ENCODE data around the gene SKOR2. TPM values are rescaled to one million over a fixed set of nuclear protein-coding genes. Genes with fewer than 3 reads are reported as not detected.
A peak's percentile ranks its signal among the peaks of the same experiment; 100 is the strongest.

SKOR2 gene
- total RNA-seq, 1 donor from 2014 or later = not detected

- H3K9me3 ChIP-seq (replicated peaks) = no peaks in the 10 kb centered on the region
- H3K27me3 ChIP-seq (ENCODE audit: low read depth) = peaks cover 89% of the 10 kb centered on the region
- no peak for DNase-seq
- H3K27ac ChIP-seq (replicated peaks) = no peak overlapping the region
- intact Hi-C loops (cut with micrococcal nuclease) = no loop called here
- H3K36me3 ChIP-seq = no peaks in the 10 kb centered on the region
- TF ChIP-seq, protein P1, sequence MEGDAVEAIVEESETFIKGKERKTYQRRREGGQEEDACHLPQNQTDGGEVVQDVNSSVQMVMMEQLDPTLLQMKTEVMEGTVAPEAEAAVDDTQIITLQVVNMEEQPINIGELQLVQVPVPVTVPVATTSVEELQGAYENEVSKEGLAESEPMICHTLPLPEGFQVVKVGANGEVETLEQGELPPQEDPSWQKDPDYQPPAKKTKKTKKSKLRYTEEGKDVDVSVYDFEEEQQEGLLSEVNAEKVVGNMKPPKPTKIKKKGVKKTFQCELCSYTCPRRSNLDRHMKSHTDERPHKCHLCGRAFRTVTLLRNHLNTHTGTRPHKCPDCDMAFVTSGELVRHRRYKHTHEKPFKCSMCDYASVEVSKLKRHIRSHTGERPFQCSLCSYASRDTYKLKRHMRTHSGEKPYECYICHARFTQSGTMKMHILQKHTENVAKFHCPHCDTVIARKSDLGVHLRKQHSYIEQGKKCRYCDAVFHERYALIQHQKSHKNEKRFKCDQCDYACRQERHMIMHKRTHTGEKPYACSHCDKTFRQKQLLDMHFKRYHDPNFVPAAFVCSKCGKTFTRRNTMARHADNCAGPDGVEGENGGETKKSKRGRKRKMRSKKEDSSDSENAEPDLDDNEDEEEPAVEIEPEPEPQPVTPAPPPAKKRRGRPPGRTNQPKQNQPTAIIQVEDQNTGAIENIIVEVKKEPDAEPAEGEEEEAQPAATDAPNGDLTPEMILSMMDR (IDR thresholded peaks at IDR 0.05; ENCODE audit: borderline replicate concordance) = no peak
- H3K4me1 ChIP-seq = no peaks in the 10 kb centered on the region
- no peak overlapping the region for H3K4me3 ChIP-seq
These were observed 36.6 kb upstream of the SKOR2 start for GRCh38 chr18:47287911-47288585.

GRCh38 chr18:47286776-47287410, 35.4 kb upstream of the SKOR2 start:
- Histone ChIP-seq H3K27me3 (ENCODE audit: low read depth) (peaks cover 89% of the 10 kb centered on the region), H3K9me3 (replicated peaks) (no peaks in the 10 kb centered on the region)
- DNase-seq = no peak

GRCh38 chr18:47285456-47285855, 34.0 kb upstream of the SKOR2 start:
- H3K27me3 ChIP-seq (ENCODE audit: low read depth) = peaks cover 89% of the 10 kb centered on the region
- no peaks in the 10 kb centered on the region for H3K9me3 ChIP-seq (replicated peaks)
- H3K27ac ChIP-seq (replicated peaks) = no peak overlapping the region
- no peak for DNase-seq
- H3K36me3 ChIP-seq = no peaks in the 10 kb centered on the region
- intact Hi-C loops (cut with micrococcal nuclease) = no loop called here
- TF ChIP-seq, protein P1 (IDR thresholded peaks at IDR 0.05; ENCODE audit: borderline replicate concordance) = no peak
- H3K4me3 ChIP-seq = no peak overlapping the region
- H3K4me1 ChIP-seq = no peaks in the 10 kb centered on the region

More at GRCh38 chr18:47286776-47287410, 35.4 kb upstream of the SKOR2 start:
- intact Hi-C loops (cut with micrococcal nuclease) = no loop called here
- Histone ChIP-seq H3K27ac (replicated peaks) (no peak overlapping the region), H3K4me3 (no peak overlapping the region), H3K36me3 (no peaks in the 10 kb centered on the region), H3K4me1 (no peaks in the 10 kb centered on the region)
- TF ChIP-seq, protein P1 (IDR thresholded peaks at IDR 0.05; ENCODE audit: borderline replicate concordance) = no peak

- intact Hi-C loops (cut with micrococcal nuclease) = no loop called here
- TF ChIP-seq, protein P1 (IDR thresholded peaks at IDR 0.05; ENCODE audit: borderline replicate concordance) = no peak
- Histone ChIP-seq H3K27me3 (ENCODE audit: low read depth) (peaks cover 89% of the 10 kb centered on the region), H3K36me3 (no peaks in the 10 kb centered on the region), H3K4me1 (no peaks in the 10 kb centered on the region), H3K9me3 (replicated peaks) (no peaks in the 10 kb centered on the region), H3K27ac (replicated peaks) (no peak overlapping the region), H3K4me3 (no peak overlapping the region)
- no peak for DNase-seq
These were observed 33.4 kb upstream of the SKOR2 start for GRCh38 chr18:47284721-47285395.

GRCh38 chr18:47283476-47283875, 32.0 kb upstream of the SKOR2 start:
- intact Hi-C loops (cut with micrococcal nuclease) = no loop called here
- no peak overlapping the region for H3K27ac ChIP-seq (replicated peaks)
- no peaks in the 10 kb centered on the region for H3K4me1 ChIP-seq
- H3K9me3 ChIP-seq (replicated peaks) = no peaks in the 10 kb centered on the region
- no peak for DNase-seq
- H3K27me3 ChIP-seq (ENCODE audit: low read depth) = peaks cover 89% of the 10 kb centered on the region
- TF ChIP-seq, protein P1 (IDR thresholded peaks at IDR 0.05; ENCODE audit: borderline replicate concordance) = peak; percentile 52
- no peaks in the 10 kb centered on the region for H3K36me3 ChIP-seq
- H3K4me3 ChIP-seq = no peak overlapping the region

Measured in left ventricle myocardium inferior (tissue), 1 donor.